Fibroblast of lung (primary cell): ENCODE results near the gene GTPBP6. TPM values are rescaled to one million over a fixed set of nuclear protein-coding genes. Genes with fewer than 3 reads are reported as not detected.

Experiments used
- DNase-seq, 2 donors: peaks; one replicate each; pipeline versions ENCODE4 v3.0.0 to v3.0.0-alpha.2; 2010; ENCODE audit warnings: low read depth in 2 of 2
- H2AFZ ChIP-seq: 2 replicates; pipeline ENCODE4 v1.5.1; 2012; ENCODE audit warnings: low read length, control low read depth, inconsistent platforms
- H3K27ac ChIP-seq: 2 replicates; pipeline ENCODE4 v1.5.1; 2011; ENCODE audit warnings: low read length, control low read depth; ENCODE audit not compliant: insufficient read depth
- H3K27me3 ChIP-seq: 2 replicates; pipeline ENCODE4 v1.5.1; 2011; ENCODE audit warnings: mild to moderate bottlenecking, low read length; ENCODE audit not compliant: control insufficient read depth, insufficient read depth
- H3K36me3 ChIP-seq: 2 replicates; pipeline ENCODE4 v1.5.1; 2011; ENCODE audit warnings: low read length; ENCODE audit not compliant: control insufficient read depth, insufficient read depth
- H3K4me1 ChIP-seq: 2 replicates; pipeline ENCODE4 v1.5.1; 2011; ENCODE audit warnings: low read length; ENCODE audit not compliant: control insufficient read depth, insufficient read depth; ENCODE audit errors: extremely low read depth
- H3K4me2 ChIP-seq: 2 replicates; pipeline ENCODE4 v1.5.1; 2011; ENCODE audit warnings: low read length, control low read depth; ENCODE audit not compliant: insufficient read depth; ENCODE audit errors: extremely low read depth
- H3K4me3 ChIP-seq, 4 experiments: fragments of 200-600 bp in 1 of 4; sonication (generic) in 1 of 4; replicated peaks in 1 of 4; 2 replicates each; pipeline ENCODE4 v1.5.1; 2011 to 2016; ENCODE audit warnings: low read length in 4 of 4, low read depth in 3 of 4, mild to moderate bottlenecking in 3 of 4, control low read depth in 2 of 4, inconsistent platforms in 1 of 4, mixed read lengths in 1 of 4; ENCODE audit not compliant: insufficient read depth in 1 of 4; ENCODE audit errors: control extremely low read depth in 1 of 4
- H3K79me2 ChIP-seq: 2 replicates; pipeline ENCODE4 v1.5.1; 2012; ENCODE audit warnings: mild to moderate bottlenecking, low read length, inconsistent platforms; ENCODE audit not compliant: control insufficient read depth, insufficient read depth
- H3K9ac ChIP-seq: 2 replicates; pipeline ENCODE4 v1.5.1; 2011; ENCODE audit warnings: mild to moderate bottlenecking, low read length, control low read depth; ENCODE audit not compliant: insufficient read depth
- H3K9me3 ChIP-seq: 2 replicates; pipeline ENCODE4 v1.5.1; 2012; ENCODE audit warnings: low read depth, low read length; ENCODE audit not compliant: control insufficient read depth, insufficient read depth
- H4K20me1 ChIP-seq: 2 replicates; pipeline ENCODE4 v1.5.1; 2011; ENCODE audit warnings: low read length; ENCODE audit not compliant: control insufficient read depth, insufficient read depth; ENCODE audit errors: extremely low read depth
- CTCF ChIP-seq, 2 donors: IDR thresholded peaks in 1 of 2; conservative IDR thresholded peaks in 1 of 2; 1 replicate in 1 of 2; 2 replicates in 1 of 2; pipeline ENCODE4 v1.5.1; 2011 to 2012; ENCODE audit warnings: low read length in 2 of 2, control low read depth in 1 of 2, inconsistent platforms in 1 of 2, low read depth in 1 of 2, mild to moderate bottlenecking in 1 of 2
- EZH2 ChIP-seq: IDR thresholded peaks from 2 replicates; pipeline ENCODE4 v1.5.1; 2012; ENCODE audit warnings: low read length, control low read depth, mild to moderate bottlenecking; ENCODE audit errors: missing control alignments
- polyA plus RNA-seq, 2 donors: library from polyadenylated mRNA; depleted of rRNA in 1 of 2; stranded (reverse) in 1 of 2; unstranded in 1 of 2; fragments of >200 nt; gene quantifications; 2 replicates each; pipeline ENCODE4 v1.2.1, GENCODE V29; 2011 to 2012; ENCODE audit warnings: missing spikeins in 1 of 2
- total RNA-seq: library from RNA; depleted of rRNA; stranded (reverse); fragments of >200 nt; gene quantifications from 2 replicates; pipeline ENCODE4 v1.2.1, GENCODE V29; 2014

The GTPBP6 gene
- total and polyA plus RNA-seq, 2 donors (not counting 1 experiment from before 2014, with no cell fraction given), result 15.4 to 46.1 TPM

GRCh38 chrX:317424-318067 is 1.1 kb downstream of the GTPBP6 start:
- H3K4me3 ChIP-seq, result peak overlapping the region; percentile 62 to 82 (median 70)
- H3K36me3 ChIP-seq, result peaks cover 15% of the 10 kb centered on the region
- no peaks in the 10 kb centered on the region for H3K9me3 ChIP-seq
- no peaks in the 10 kb centered on the region for H4K20me1 ChIP-seq
- peak overlapping the region; percentile 59 for H3K4me2 ChIP-seq
- no peaks in the 10 kb centered on the region for H3K27me3 ChIP-seq
- DNase-seq, result no peak
- peaks cover 2% of the 10 kb centered on the region for H3K79me2 ChIP-seq
- H2AFZ ChIP-seq, result no peak overlapping the region
- TF ChIP-seq EZH2, result no peak
- TF ChIP-seq CTCF (conservative IDR thresholded peaks at IDR 0.05 in 1 of 2, IDR thresholded peaks at IDR 0.05 in 1 of 2; ENCODE audit: low read depth in 1 of 2, low read length in 2 of 2), result no peak
- no peak overlapping the region for H3K9ac ChIP-seq
- no peaks in the 10 kb centered on the region for H3K4me1 ChIP-seq
- peak overlapping the region; percentile 23 for H3K27ac ChIP-seq

GRCh38 chrX:316351-317325 is 2.0 kb downstream of the GTPBP6 start:
- no peaks in the 10 kb centered on the region for H3K9me3 ChIP-seq
- no peak overlapping the region for H3K4me2 ChIP-seq
- no peaks in the 10 kb centered on the region for H3K4me1 ChIP-seq
- no peaks in the 10 kb centered on the region for H3K27me3 ChIP-seq
- H3K27ac ChIP-seq, result no peak overlapping the region
- H3K9ac ChIP-seq, result no peak overlapping the region
- TF ChIP-seq EZH2, result no peak
- TF ChIP-seq CTCF (conservative IDR thresholded peaks at IDR 0.05 in 1 of 2, IDR thresholded peaks at IDR 0.05 in 1 of 2; ENCODE audit: low read depth in 1 of 2, low read length in 2 of 2), result no peak
- H3K79me2 ChIP-seq, result peaks cover 2% of the 10 kb centered on the region
- no peaks in the 10 kb centered on the region for H4K20me1 ChIP-seq
- peaks cover 23% of the 10 kb centered on the region for H3K36me3 ChIP-seq
- H2AFZ ChIP-seq, result no peak overlapping the region
- no peak overlapping the region for H3K4me3 ChIP-seq
- DNase-seq, result no peak

- TF ChIP-seq CTCF (conservative IDR thresholded peaks at IDR 0.05 in 1 of 2, IDR thresholded peaks at IDR 0.05 in 1 of 2; ENCODE audit: low read depth in 1 of 2, low read length in 2 of 2) (no peak), EZH2 (no peak)
- no peak overlapping the region for H3K4me3 ChIP-seq
- H3K9me3 ChIP-seq, result no peaks in the 10 kb centered on the region
- no peaks in the 10 kb centered on the region for H3K4me1 ChIP-seq
- H3K36me3 ChIP-seq, result peaks cover 31% of the 10 kb centered on the region
- no peak overlapping the region for H2AFZ ChIP-seq
- H4K20me1 ChIP-seq, result no peaks in the 10 kb centered on the region
- no peak overlapping the region for H3K4me2 ChIP-seq
- no peak overlapping the region for H3K9ac ChIP-seq
- DNase-seq, result peak in 1 of 2 donors; percentile 13
- H3K27me3 ChIP-seq, result no peaks in the 10 kb centered on the region
- no peak overlapping the region for H3K27ac ChIP-seq
- H3K79me2 ChIP-seq, result peaks cover 2% of the 10 kb centered on the region
Measured at GRCh38 chrX:314781-315595, 3.6 kb downstream of the GTPBP6 start.
